ENCODE results near the gene PTHLH. TPM values are rescaled to one million over a fixed set of nuclear protein-coding genes. Genes with fewer than 3 reads are reported as not detected.

Gene PTHLH
- polyA plus RNA-seq, 3 donors, result not detected

GRCh38 chr12:27940756-27941402, 31.7 kb downstream of the PTHLH start:
- no peaks in the 10 kb centered on the region for H3K79me2 ChIP-seq (ENCODE audit: insufficient read depth, low read length)
- Mint-ChIP-seq H3K27me3 (ENCODE audit: low read depth in 3 of 3) (peaks cover 3 to 10% (median 3%) of the 10 kb centered on the region in 3 donors), H3K9me3 (peaks cover 0 to 3% (median 0%) of the 10 kb centered on the region in 7 donors), H3K4me1 (peaks cover 12% of the 10 kb centered on the region), H3K4me3 (no peak overlapping the region), H3K36me3 (no peaks in the 10 kb centered on the region), H3K27ac (no peak overlapping the region)
- H3K4me2 ChIP-seq (replicated peaks; ENCODE audit: extremely low read depth, low read length, poor library complexity, severe bottlenecking), result no peak overlapping the region
- H4K20me1 ChIP-seq (ENCODE audit: insufficient read depth, low read length), result no peaks in the 10 kb centered on the region
- H3K27ac ChIP-seq (ENCODE audit: low read depth in 1 of 2, low read length in 2 of 2), result no peak overlapping the region
- no CpG with 5 or more reads among the region's 4 CpGs for whole genome bisulfite sequencing (ENCODE audit: insufficient coverage)
- no peak overlapping the region for H3K4me3 ChIP-seq (replicated peaks in 1 of 3; ENCODE audit: low read depth in 2 of 3, low read length in 3 of 3)
- H3K9me3 ChIP-seq (replicated peaks in 1 of 2; ENCODE audit: control insufficient read depth in 1 of 2, insufficient read depth in 1 of 2, low read length in 2 of 2), result no peaks in the 10 kb centered on the region
- peak; percentile 11 to 33 (median 16) for DNase-seq
- H3K9ac ChIP-seq (ENCODE audit: insufficient read depth, low read length, poor library complexity, severe bottlenecking), result no peak overlapping the region
- H3K4me1 ChIP-seq (ENCODE audit: control insufficient read depth in 1 of 2, insufficient read depth in 2 of 2, low read length in 2 of 2), result peaks cover 4 to 13% of the 10 kb centered on the region in 2 donors
- no peaks in the 10 kb centered on the region for H3K36me3 ChIP-seq (replicated peaks in 1 of 2; ENCODE audit: control insufficient read depth in 1 of 2, insufficient read depth in 2 of 2, low read length in 2 of 2)
- H3K27me3 ChIP-seq (ENCODE audit: control insufficient read depth in 2 of 2, insufficient read depth in 2 of 2, low read length in 2 of 2), result peaks cover 0 to 3% of the 10 kb centered on the region in 2 donors
- intact Hi-C loops (cut with micrococcal nuclease), result loop anchor here in 1 of 2 donors (5.0 kb wide), 1 partner anchor 209 kb away; no protein-coding TSS in a partner anchor
- peak; percentile 81 for TF ChIP-seq CTCF (IDR thresholded peaks at IDR 0.05)
- H2AFZ ChIP-seq (ENCODE audit: insufficient read depth, low read depth, low read length, poor library complexity, severe bottlenecking), result no peak overlapping the region

- H3K4me3 Mint-ChIP-seq, result no peak overlapping the region
- no peak overlapping the region for H3K27ac Mint-ChIP-seq
- TF ChIP-seq CTCF (IDR thresholded peaks at IDR 0.05), result no peak
- Histone ChIP-seq H3K27ac (ENCODE audit: low read depth in 1 of 2, low read length in 2 of 2) (no peak overlapping the region), H3K4me1 (ENCODE audit: control insufficient read depth in 1 of 2, insufficient read depth in 2 of 2, low read length in 2 of 2) (peaks cover 4 to 13% of the 10 kb centered on the region in 2 donors), H2AFZ (ENCODE audit: insufficient read depth, low read depth, low read length, poor library complexity, severe bottlenecking) (no peak overlapping the region), H3K27me3 (ENCODE audit: control insufficient read depth in 2 of 2, insufficient read depth in 2 of 2, low read length in 2 of 2) (peaks cover 0 to 3% of the 10 kb centered on the region in 2 donors), H3K36me3 (replicated peaks in 1 of 2; ENCODE audit: control insufficient read depth in 1 of 2, insufficient read depth in 2 of 2, low read length in 2 of 2) (no peaks in the 10 kb centered on the region), H3K79me2 (ENCODE audit: insufficient read depth, low read length) (no peaks in the 10 kb centered on the region), H3K4me3 (replicated peaks in 1 of 3; ENCODE audit: low read depth in 2 of 3, low read length in 3 of 3) (no peak overlapping the region), H3K9me3 (replicated peaks in 1 of 2; ENCODE audit: control insufficient read depth in 1 of 2, insufficient read depth in 1 of 2, low read length in 2 of 2) (no peaks in the 10 kb centered on the region), H3K4me2 (replicated peaks; ENCODE audit: extremely low read depth, low read length, poor library complexity, severe bottlenecking) (no peak overlapping the region), H3K9ac (ENCODE audit: insufficient read depth, low read length, poor library complexity, severe bottlenecking) (no peak overlapping the region), H4K20me1 (ENCODE audit: insufficient read depth, low read length) (no peaks in the 10 kb centered on the region)
- intact Hi-C loops (cut with micrococcal nuclease), result loop anchor here in 1 of 2 donors (5.0 kb wide), 1 partner anchor 208 kb away; no protein-coding TSS in a partner anchor
- 92% methylated on average over 3 of the region's 4 CpGs for WGBS (ENCODE audit: insufficient coverage)
- peaks cover 12% of the 10 kb centered on the region for H3K4me1 Mint-ChIP-seq
- no peak for DNase-seq
- peaks cover 0 to 3% (median 0%) of the 10 kb centered on the region in 7 donors for H3K9me3 Mint-ChIP-seq
- H3K27me3 Mint-ChIP-seq (ENCODE audit: low read depth in 3 of 3), result peaks cover 3 to 10% (median 3%) of the 10 kb centered on the region in 3 donors
- no peaks in the 10 kb centered on the region for H3K36me3 Mint-ChIP-seq
Measured at GRCh38 chr12:27940245-27940644, 32.3 kb downstream of the PTHLH start.
